ENCODE results near the gene PITPNB. TPM values are rescaled to one million over a fixed set of nuclear protein-coding genes. Genes with fewer than 3 reads are reported as not detected.

Gene PITPNB
- total and polyA plus RNA-seq, 2 of the 13 experiments (the other 11 are each of a cell fraction or from before 2014, with no cell fraction given) = 17.0 to 30.1 TPM

DNA sequence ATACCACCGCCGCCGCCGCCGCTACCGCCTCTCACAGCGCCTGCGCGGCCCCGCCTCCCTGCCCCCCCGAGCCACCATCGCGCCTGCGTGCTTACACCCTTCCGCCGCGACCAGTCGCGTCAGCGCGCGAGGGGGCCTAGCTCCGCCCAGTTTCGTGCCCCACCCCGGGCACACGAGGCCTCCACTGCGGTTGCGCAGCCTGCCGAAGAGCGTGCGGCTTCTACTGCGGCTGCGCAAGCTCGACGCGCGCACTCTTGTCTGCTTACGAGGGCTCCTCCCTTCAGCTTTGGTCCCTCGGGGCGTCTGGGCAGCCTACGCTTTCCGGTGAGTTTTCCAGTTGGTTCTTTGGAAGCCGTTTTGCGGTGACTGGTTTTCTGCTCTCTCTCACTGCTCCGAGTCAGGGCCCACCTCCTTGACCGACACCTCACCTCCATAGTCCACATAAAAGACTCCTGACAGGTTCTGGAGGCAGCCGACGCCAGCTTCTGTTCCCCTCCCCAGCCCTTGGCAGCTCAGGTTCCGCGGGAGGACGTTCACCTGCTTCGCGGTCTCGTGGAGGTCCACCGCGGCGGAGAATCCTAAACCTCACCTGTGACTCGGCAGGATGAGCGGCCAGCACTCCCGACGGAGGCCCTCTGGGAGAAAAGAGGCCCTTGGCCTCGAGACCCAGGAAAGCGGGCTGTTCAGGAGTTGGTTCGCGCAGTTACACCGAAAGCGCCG is at the start of gene PITPNB (continued):
- TF ChIP-seq, protein P1, sequence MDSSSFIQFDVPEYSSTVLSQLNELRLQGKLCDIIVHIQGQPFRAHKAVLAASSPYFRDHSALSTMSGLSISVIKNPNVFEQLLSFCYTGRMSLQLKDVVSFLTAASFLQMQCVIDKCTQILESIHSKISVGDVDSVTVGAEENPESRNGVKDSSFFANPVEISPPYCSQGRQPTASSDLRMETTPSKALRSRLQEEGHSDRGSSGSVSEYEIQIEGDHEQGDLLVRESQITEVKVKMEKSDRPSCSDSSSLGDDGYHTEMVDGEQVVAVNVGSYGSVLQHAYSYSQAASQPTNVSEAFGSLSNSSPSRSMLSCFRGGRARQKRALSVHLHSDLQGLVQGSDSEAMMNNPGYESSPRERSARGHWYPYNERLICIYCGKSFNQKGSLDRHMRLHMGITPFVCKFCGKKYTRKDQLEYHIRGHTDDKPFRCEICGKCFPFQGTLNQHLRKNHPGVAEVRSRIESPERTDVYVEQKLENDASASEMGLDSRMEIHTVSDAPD (CRISPR knock-in tag; IDR thresholded peaks at IDR 0.05) = no peak
- TF ChIP-seq NFKB2 (CRISPR knock-in tag; IDR thresholded peaks at IDR 0.05; ENCODE audit: borderline replicate concordance) = no peak
- TF ChIP-seq SOX5 (CRISPR knock-in tag; IDR thresholded peaks at IDR 0.05; ENCODE audit: borderline replicate concordance) = no peak
- peak; percentile 92 for TF ChIP-seq ZNF883 (CRISPR knock-in tag; IDR thresholded peaks at IDR 0.05; ENCODE audit: not compliant biosample characterization)
- TF ChIP-seq FOXP1 (IDR thresholded peaks at IDR 0.05) = no peak
- TF ChIP-seq FOXP1 (CRISPR knock-in tag; IDR thresholded peaks at IDR 0.05) = no peak
- 0 out of 2 replicates have a peak, but pooled peaks have one; percentile 14 for TF ChIP-seq ELF3 (CRISPR knock-in tag; IDR thresholded peaks at IDR 0.05)
- TF ChIP-seq, protein P2, sequence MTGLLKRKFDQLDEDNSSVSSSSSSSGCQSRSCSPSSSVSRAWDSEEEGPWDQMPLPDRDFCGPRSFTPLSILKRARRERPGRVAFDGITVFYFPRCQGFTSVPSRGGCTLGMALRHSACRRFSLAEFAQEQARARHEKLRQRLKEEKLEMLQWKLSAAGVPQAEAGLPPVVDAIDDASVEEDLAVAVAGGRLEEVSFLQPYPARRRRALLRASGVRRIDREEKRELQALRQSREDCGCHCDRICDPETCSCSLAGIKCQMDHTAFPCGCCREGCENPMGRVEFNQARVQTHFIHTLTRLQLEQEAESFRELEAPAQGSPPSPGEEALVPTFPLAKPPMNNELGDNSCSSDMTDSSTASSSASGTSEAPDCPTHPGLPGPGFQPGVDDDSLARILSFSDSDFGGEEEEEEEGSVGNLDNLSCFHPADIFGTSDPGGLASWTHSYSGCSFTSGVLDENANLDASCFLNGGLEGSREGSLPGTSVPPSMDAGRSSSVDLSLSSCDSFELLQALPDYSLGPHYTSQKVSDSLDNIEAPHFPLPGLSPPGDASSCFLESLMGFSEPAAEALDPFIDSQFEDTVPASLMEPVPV (CRISPR knock-in tag; IDR thresholded peaks at IDR 0.05) = no peak; the same call in 1 of the 2 replicates
- TF ChIP-seq, protein P3, sequence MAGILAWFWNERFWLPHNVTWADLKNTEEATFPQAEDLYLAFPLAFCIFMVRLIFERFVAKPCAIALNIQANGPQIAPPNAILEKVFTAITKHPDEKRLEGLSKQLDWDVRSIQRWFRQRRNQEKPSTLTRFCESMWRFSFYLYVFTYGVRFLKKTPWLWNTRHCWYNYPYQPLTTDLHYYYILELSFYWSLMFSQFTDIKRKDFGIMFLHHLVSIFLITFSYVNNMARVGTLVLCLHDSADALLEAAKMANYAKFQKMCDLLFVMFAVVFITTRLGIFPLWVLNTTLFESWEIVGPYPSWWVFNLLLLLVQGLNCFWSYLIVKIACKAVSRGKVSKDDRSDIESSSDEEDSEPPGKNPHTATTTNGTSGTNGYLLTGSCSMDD (CRISPR knock-in tag; IDR thresholded peaks at IDR 0.05) = no peak
- peak; percentile 26; the same call in 1 of the 2 replicates for TF ChIP-seq KLF6 (CRISPR knock-in tag; IDR thresholded peaks at IDR 0.05)
- no peak for TF ChIP-seq SATB2 (CRISPR knock-in tag; IDR thresholded peaks at IDR 0.05)
- no peak for TF ChIP-seq ZNF782 (CRISPR knock-in tag; IDR thresholded peaks at IDR 0.05; ENCODE audit: borderline replicate concordance)
- no peak for TF ChIP-seq RAD21 (CRISPR knock-in tag; IDR thresholded peaks at IDR 0.05)
- no peak; the same call in 1 of the 2 replicates for TF ChIP-seq ATF7-NPFF (CRISPR knock-in tag; IDR thresholded peaks at IDR 0.05; ENCODE audit: low read depth)
- TF ChIP-seq, protein P4, sequence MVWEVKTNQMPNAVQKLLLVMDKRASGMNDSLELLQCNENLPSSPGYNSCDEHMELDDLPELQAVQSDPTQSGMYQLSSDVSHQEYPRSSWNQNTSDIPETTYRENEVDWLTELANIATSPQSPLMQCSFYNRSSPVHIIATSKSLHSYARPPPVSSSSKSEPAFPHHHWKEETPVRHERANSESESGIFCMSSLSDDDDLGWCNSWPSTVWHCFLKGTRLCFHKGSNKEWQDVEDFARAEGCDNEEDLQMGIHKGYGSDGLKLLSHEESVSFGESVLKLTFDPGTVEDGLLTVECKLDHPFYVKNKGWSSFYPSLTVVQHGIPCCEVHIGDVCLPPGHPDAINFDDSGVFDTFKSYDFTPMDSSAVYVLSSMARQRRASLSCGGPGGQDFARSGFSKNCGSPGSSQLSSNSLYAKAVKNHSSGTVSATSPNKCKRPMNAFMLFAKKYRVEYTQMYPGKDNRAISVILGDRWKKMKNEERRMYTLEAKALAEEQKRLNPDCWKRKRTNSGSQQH (CRISPR knock-in tag; IDR thresholded peaks at IDR 0.05; ENCODE audit: low read depth) = no peak
- no peak for TF ChIP-seq ZNF207 (IDR thresholded peaks at IDR 0.05; ENCODE audit: borderline replicate concordance)
- TF ChIP-seq, protein P5, sequence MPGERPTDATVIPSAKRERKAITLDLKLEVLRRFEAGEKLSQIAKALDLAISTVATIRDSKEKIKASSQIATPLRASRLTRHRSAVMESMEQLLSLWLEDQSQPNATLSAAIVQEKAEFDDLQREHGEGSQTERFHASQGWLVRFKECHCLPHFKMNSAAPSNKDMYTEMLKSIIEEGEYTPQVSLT (CRISPR knock-in tag; IDR thresholded peaks at IDR 0.05; ENCODE audit: borderline replicate concordance, low read depth) = no peak
- no peak for TF ChIP-seq ZNF773 (CRISPR knock-in tag; IDR thresholded peaks at IDR 0.05; ENCODE audit: borderline replicate concordance)
- TF ChIP-seq ZNF12 (CRISPR knock-in tag; IDR thresholded peaks at IDR 0.05) = no peak
- TF ChIP-seq, protein P6, sequence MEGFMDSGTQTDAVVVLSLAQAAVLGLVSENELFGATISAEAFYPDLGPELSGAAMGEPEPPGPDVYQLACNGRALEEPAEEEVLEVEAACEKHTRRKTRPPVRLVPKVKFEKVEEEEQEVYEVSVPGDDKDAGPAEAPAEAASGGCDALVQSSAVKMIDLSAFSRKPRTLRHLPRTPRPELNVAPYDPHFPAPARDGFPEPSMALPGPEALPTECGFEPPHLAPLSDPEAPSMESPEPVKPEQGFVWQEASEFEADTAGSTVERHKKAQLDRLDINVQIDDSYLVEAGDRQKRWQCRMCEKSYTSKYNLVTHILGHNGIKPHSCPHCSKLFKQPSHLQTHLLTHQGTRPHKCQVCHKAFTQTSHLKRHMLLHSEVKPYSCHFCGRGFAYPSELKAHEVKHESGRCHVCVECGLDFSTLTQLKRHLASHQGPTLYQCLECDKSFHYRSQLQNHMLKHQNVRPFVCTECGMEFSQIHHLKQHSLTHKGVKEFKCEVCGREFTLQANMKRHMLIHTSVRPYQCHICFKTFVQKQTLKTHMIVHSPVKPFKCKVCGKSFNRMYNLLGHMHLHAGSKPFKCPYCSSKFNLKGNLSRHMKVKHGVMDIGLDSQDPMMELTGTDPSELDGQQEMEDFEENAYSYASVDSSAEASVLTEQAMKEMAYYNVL (CRISPR knock-in tag; IDR thresholded peaks at IDR 0.05; ENCODE audit: borderline replicate concordance) = peak; percentile 40; the same call in 1 of the 2 replicates
- no peak for TF ChIP-seq ZNF34 (CRISPR knock-in tag; IDR thresholded peaks at IDR 0.05; ENCODE audit: borderline replicate concordance)
- no peak for TF ChIP-seq ZNF441 (CRISPR knock-in tag; IDR thresholded peaks at IDR 0.05; ENCODE audit: borderline replicate concordance)
